Gastrocnemius medialis (tissue), 4 donors: ENCODE measurements around the gene RASA3.

Source experiments
- CTCF ChIP-seq, 5 experiments: fragments of 450-650 bp in 3 of 5; fragments of 200-600 bp in 2 of 5; sonication (generic) in 2 of 5; IDR thresholded peaks in 4 of 5; conservative IDR thresholded peaks in 1 of 5; 1 replicate in 4 of 5; 2 replicates in 1 of 5; pipeline ENCODE4 v1.5.1; 2016 to 2019; ENCODE audit warnings: antibody characterized with exemption in 5 of 5, mild to moderate bottlenecking in 3 of 5, moderate library complexity in 3 of 5
- POLR2A ChIP-seq, 2 donors: fragments of 450-650 bp; IDR thresholded peaks; one replicate each; pipeline ENCODE4 v1.6.1; 2017; ENCODE audit warnings: antibody characterized with exemption in 2 of 2, mild to moderate bottlenecking in 2 of 2, moderate library complexity in 2 of 2

DNA sequence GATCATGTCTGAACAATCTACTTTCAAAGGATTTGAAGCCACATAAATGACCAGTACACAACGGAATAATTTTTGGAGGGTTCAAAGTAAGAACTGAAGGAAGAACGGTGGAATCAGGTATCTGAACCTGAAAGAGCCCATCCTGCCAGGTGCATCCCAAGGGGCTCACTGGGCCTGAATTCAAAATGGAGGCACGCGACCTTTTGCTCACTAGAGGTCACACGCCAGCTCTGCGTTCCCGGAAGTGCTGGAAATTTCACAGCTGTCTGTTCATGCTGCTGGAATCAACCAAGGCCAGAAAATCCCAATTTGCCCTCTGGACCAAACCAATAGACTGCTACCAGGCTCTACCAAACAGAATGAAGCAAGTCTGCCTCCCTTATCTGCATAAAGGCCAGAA lies 4.2 kb upstream of the RASA3 start:
- TF ChIP-seq CTCF (IDR thresholded peaks at IDR 0.05 in 4 of 5, conservative IDR thresholded peaks at IDR 0.05 in 1 of 5) (no peak), POLR2A (IDR thresholded peaks at IDR 0.05) (no peak)
